K562 (cell line): ENCODE measurements around the gene AREL1. TPM values are rescaled to one million over a fixed set of nuclear protein-coding genes. Genes with fewer than 3 reads are reported as not detected.

Source experiments
- ATAC-seq: fragments of 200-7000 bp; cut with Tn5 transposase; 3 replicates; pipeline ENCODE4 v1.9.1; 2020; ENCODE audit warnings: moderate library complexity
- BruUV-seq: library from RNA; stranded (reverse); fragments of 400-500 nt; replicated peaks from 2 replicates; lab custom pipeline; 2021; lab: Mats Ljungman, UMichigan
- CTCF ChIA-PET: fragments of 300-600 bp; formaldehyde crosslinking; extraction: SDS; loops from one replicate; lab custom pipeline; 2021; ENCODE audit warnings: low intra/inter-chr PET ratio; lab: Yijun Ruan, JAX
- POLR2A ChIA-PET: fragments of 300-600, 350-650 bp; sonication (Branson Sonifier 250); formaldehyde crosslinking; extraction: SDS; loops from one replicate; lab custom pipeline; 2021; ENCODE audit warnings: antibody characterized with exemption, inconsistent platforms; lab: Yijun Ruan, JAX
- DNase-seq, 4 experiments: peaks; one replicate each; pipeline versions ENCODE4 v3.0.0 to v3.0.0-alpha.2; 2011 to 2018; ENCODE audit warnings: low spot score in 3 of 4, mixed read lengths in 3 of 4; ENCODE audit errors: extremely low read depth in 1 of 4
- FAIRE-seq: peaks from 2 replicates; lab custom pipeline; 2011; peaks lifted over from hg19 to GRCh38; lab: Jason Lieb, UNC
- H2AFZ ChIP-seq: 2 replicates; pipeline ENCODE4 v1.6.0; 2011; ENCODE audit warnings: low read depth, low read length, control low read depth, inconsistent platforms
- H3K27ac ChIP-seq: fragments of 200-600 bp; 3 replicates; pipeline ENCODE4 v1.8.0; 2011; ENCODE audit warnings: low read depth, mild to moderate bottlenecking, control low read depth, inconsistent platforms, low read length, moderate library complexity, mixed read lengths; ENCODE audit errors: extremely low read depth
- H3K27me3 ChIP-seq, 2 experiments: fragments of 300-600 bp in 1 of 2; 2 replicates in 1 of 2; 3 replicates in 1 of 2; pipeline versions ENCODE4 v1.6.0 to v1.8.0; 2011; ENCODE audit warnings: inconsistent platforms in 2 of 2, low read length in 2 of 2, mild to moderate bottlenecking in 1 of 2, mixed read lengths in 1 of 2, moderate library complexity in 1 of 2; ENCODE audit not compliant: control insufficient read depth in 2 of 2, insufficient read depth in 2 of 2
- H3K36me3 ChIP-seq: fragments of 300-600 bp; 3 replicates; pipeline ENCODE4 v1.8.0; 2011; ENCODE audit warnings: mild to moderate bottlenecking, low read length, inconsistent platforms; ENCODE audit not compliant: control insufficient read depth, insufficient read depth
- H3K4me1 ChIP-seq, 2 experiments: fragments of 200-600 bp in 1 of 2; replicated peaks in 1 of 2; 2 replicates in 1 of 2; 3 replicates in 1 of 2; pipeline versions ENCODE4 v1.5.1 to v1.8.0; 2011; ENCODE audit warnings: inconsistent platforms in 2 of 2, low read length in 2 of 2, mild to moderate bottlenecking in 1 of 2, mixed read lengths in 1 of 2, moderate library complexity in 1 of 2; ENCODE audit not compliant: control insufficient read depth in 2 of 2, insufficient read depth in 2 of 2
- H3K4me2 ChIP-seq: 2 replicates; pipeline ENCODE4 v1.6.1; 2011; ENCODE audit warnings: low read length, control low read depth, inconsistent platforms, mixed read lengths; ENCODE audit not compliant: insufficient read depth
- H3K4me3 ChIP-seq: fragments of 200-600 bp; sonication (generic), shearing (Covaris generic); 2 replicates; pipeline ENCODE4 v1.5.1; 2016; ENCODE audit warnings: control low read depth, inconsistent platforms
- H3K79me2 ChIP-seq: fragments of 200-600 bp; 3 replicates; pipeline ENCODE4 v1.8.0; 2011; ENCODE audit warnings: low read length, inconsistent platforms; ENCODE audit not compliant: control insufficient read depth, insufficient read depth
- H3K9ac ChIP-seq, 2 experiments: 2 replicates each; pipeline versions ENCODE4 v1.6.0 to v1.6.1; 2011; ENCODE audit warnings: low read depth in 2 of 2, low read length in 2 of 2, control low read depth in 1 of 2, inconsistent platforms in 1 of 2, mild to moderate bottlenecking in 1 of 2, mixed read lengths in 1 of 2; ENCODE audit not compliant: insufficient read depth in 1 of 2
- H3K9me1 ChIP-seq: one replicate; pipeline ENCODE4 v1.6.0; 2011; ENCODE audit warnings: inconsistent platforms, mild to moderate bottlenecking, low read length, moderate library complexity; ENCODE audit not compliant: control insufficient read depth, insufficient read depth
- H3K9me3 ChIP-seq: replicated peaks from 2 replicates; pipeline ENCODE4 v1.5.1; 2011; ENCODE audit warnings: low read depth, low read length, inconsistent platforms; ENCODE audit not compliant: control insufficient read depth, insufficient read depth
- H4K20me1 ChIP-seq: replicated peaks from 2 replicates; pipeline ENCODE4 v1.6.1; 2011; ENCODE audit warnings: low read length, inconsistent platforms, mixed read lengths; ENCODE audit not compliant: control insufficient read depth, insufficient read depth
- CREM ChIP-seq: IDR thresholded peaks from 2 replicates; pipeline ENCODE4 v1.6.1; 2014; ENCODE audit warnings: antibody characterized with exemption, low read depth
- ELK1 ChIP-seq: sonication (generic); formaldehyde crosslinking; IDR thresholded peaks from 2 replicates; pipeline ENCODE4 v1.8.1; 2022; ENCODE audit warnings: missing genetic modification reagents
- GABPA ChIP-seq: fragments of 200-800 bp; sonication (Bioruptor generic); conservative IDR thresholded peaks from 2 replicates; pipeline ENCODE4 v1.6.1; 2016; ENCODE audit warnings: low read depth, missing genetic modification characterization, missing compliant biosample characterization
- GABPB1 ChIP-seq: sonication (generic); formaldehyde crosslinking; IDR thresholded peaks from 2 replicates; pipeline ENCODE4 v1.8.0; 2022; ENCODE audit warnings: mild to moderate bottlenecking, missing genetic modification reagents
- HSF4 ChIP-seq: fragments of 250-450 bp; sonication (Bioruptor Pico); IDR thresholded peaks from 2 replicates; pipeline ENCODE4 v2.1.2; 2022; ENCODE audit warnings: mild to moderate bottlenecking, moderate library complexity, borderline replicate concordance
- NR3C1 ChIP-seq: sonication (generic); formaldehyde crosslinking; IDR thresholded peaks from 2 replicates; pipeline ENCODE4 v1.8.1; 2022; ENCODE audit warnings: missing genetic modification reagents
- PYGO2 ChIP-seq: fragments of 450-650 bp; IDR thresholded peaks from 2 replicates; pipeline ENCODE4 v1.6.1; 2016; ENCODE audit warnings: mild to moderate bottlenecking, missing genetic modification characterization, moderate library complexity, missing compliant biosample characterization
- TBP ChIP-seq: optimal IDR thresholded peaks from 2 replicates; pipeline ENCODE3; 2011; ENCODE audit warnings: low read depth, low read length, improper control_type of control experiment
- ZFP36 ChIP-seq: fragments of 150-350 bp; IDR thresholded peaks from 2 replicates; pipeline ENCODE4 v1.6.1; 2018; ENCODE audit warnings: low read length, low read depth; ENCODE audit not compliant: partially characterized antibody
- ZFX ChIP-seq: sonication (generic); formaldehyde crosslinking; IDR thresholded peaks from 2 replicates; pipeline ENCODE4 v1.8.0; 2022; ENCODE audit warnings: mild to moderate bottlenecking, missing genetic modification reagents, moderate library complexity
- ZNF431 ChIP-seq: sonication (generic); formaldehyde crosslinking; IDR thresholded peaks from 2 replicates; pipeline ENCODE4 v1.8.0; 2022; ENCODE audit warnings: mild to moderate bottlenecking, missing genetic modification reagents
- ZNF785 ChIP-seq: fragments of 250-450 bp; sonication (Bioruptor Pico); IDR thresholded peaks from 2 replicates; pipeline ENCODE4 v1.4.0; 2020; ENCODE audit warnings: mild to moderate bottlenecking
- WGBS: fragments of 100-300 bp; shearing (Covaris generic); methylation state at CpG from one replicate; pipeline ENCODE4 v1.1.6; 2016; ENCODE audit warnings: low coverage, mixed read lengths; ENCODE audit not compliant: insufficient coverage; ENCODE audit errors: missing lambda C conversion rate; 5-methylcytosine and 5-hydroxymethylcytosine counted together
- in situ Hi-C: fragments of 300-500 bp; cut with MboI; formaldehyde crosslinking; loops from 4 replicates; pipeline ENCODE4 v1.15.0; 2018; ENCODE audit warnings: inconsistent platforms, mixed read lengths
- intact Hi-C: fragments of 100-400 bp; cut with micrococcal nuclease; formaldehyde crosslinking; loops from 2 replicates; pipeline ENCODE4 v1.14.2; 2022
- polyA plus RNA-seq, 8 experiments: library from polyadenylated mRNA; depleted of rRNA in 4 of 8; stranded (reverse) in 5 of 8; unstranded in 3 of 8; fragments of >200 nt; fragmentation: Nextera tagmentation in 2 of 8; fragmentation: Illumina TruSeq in 1 of 8; extraction: Ambion mirVana in 2 of 8; extraction: Trizol in 1 of 8; gene quantifications; 2 replicates each; pipeline versions ENCODE4 v1.2.1 to v1.2.3, GENCODE V29; 2011 to 2014; ENCODE audit warnings: inconsistent platforms in 1 of 8, missing spikeins in 1 of 8
- total RNA-seq, 7 experiments: library from RNA; depleted of rRNA in 6 of 7; stranded (reverse); fragments of >200 nt in 6 of 7; fragmentation: Illumina TruSeq in 2 of 7; extraction: Trizol in 2 of 7; gene quantifications; 2 replicates each; pipeline versions ENCODE4 v1.2.1 to v1.2.3, GENCODE V29; 2011 to 2021; ENCODE audit warnings: low replicate concordance in 1 of 7

AREL1 gene
- total and polyA plus RNA-seq, 9 of the 15 experiments (the other 6 are each of a cell fraction or from before 2014, with no cell fraction given) = 6.0 to 24.8 (median 16.6) TPM

DNA sequence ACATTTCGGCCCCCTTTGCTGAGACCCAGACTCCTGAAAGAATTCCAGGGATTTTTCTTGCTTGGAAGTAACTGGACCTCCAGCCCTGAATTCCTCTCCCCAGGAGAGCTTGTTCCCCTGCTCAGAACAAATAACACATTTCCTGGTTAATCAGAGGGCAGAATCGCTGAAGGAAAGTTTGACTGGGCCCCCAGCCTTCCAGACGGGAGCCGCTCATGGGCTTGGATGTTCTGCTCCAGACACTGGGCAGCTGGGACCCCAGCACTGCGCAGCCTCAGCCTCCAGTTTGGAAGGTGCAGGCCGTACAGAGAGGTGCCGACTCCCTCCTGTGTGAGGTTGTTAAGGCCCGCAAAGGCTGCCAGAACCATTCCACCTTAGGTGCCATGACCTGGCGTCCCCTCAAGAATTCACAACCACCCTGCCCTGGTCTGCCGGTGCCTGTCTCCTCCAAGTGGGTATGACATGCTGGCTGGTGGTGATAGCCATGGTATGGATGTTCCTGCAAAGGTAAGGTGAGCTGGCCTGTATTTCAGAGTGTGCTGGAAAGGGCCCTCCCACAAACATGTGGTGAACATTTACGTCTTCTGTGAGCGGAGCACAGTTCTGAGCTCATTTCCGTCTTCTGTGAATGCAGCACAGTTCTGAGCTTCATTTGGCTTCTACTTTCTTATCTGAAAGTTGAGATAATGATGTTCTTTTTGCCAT lies 95.7 kb downstream of the AREL1 start:
- ChIA-PET CTCF (no interaction called here), POLR2A (interaction anchor here (1.5 kb wide), 1 partner anchor 20 kb away, joined by 4 read pairs; no protein-coding TSS in a partner anchor)
- H3K9ac ChIP-seq = peak overlapping the region in 1 of 2 experiments; percentile 50; a peak in 1 of 4 replicates
- 51% methylated on average over 8 of the region's 13 CpGs for WGBS
- no peaks in the 10 kb centered on the region for H3K27me3 ChIP-seq
- no peak overlapping the region for H3K4me2 ChIP-seq
- H3K27ac ChIP-seq = no peak overlapping the region; the same call in 2 of the 3 replicates
- no peak for ATAC-seq
- H3K4me3 ChIP-seq = no peak overlapping the region
- BruUV-seq = no TSS peak
- no peaks in the 10 kb centered on the region for H3K36me3 ChIP-seq
- H3K4me1 ChIP-seq = peaks cover 29 to 35% of the 10 kb centered on the region in 2 experiments
- in situ Hi-C loops = no loop called here
- H3K9me3 ChIP-seq = no peaks in the 10 kb centered on the region
- H3K79me2 ChIP-seq = no peaks in the 10 kb centered on the region
- H2AFZ ChIP-seq = peak overlapping the region; percentile 63; the same call in 1 of the 2 replicates
- TF ChIP-seq ZNF431 (CRISPR knock-in tag) (no peak), CREM (peak; percentile 42; the same call in 1 of the 2 replicates), GABPB1 (CRISPR knock-in tag) (peak; percentile 79), ZFP36 (no peak), NR3C1 (CRISPR knock-in tag) (no peak), GABPA (tag) (peak; percentile 62), ZNF785 (CRISPR knock-in tag) (no peak), TBP (no peak), ELK1 (CRISPR knock-in tag) (no peak), ZFX (CRISPR knock-in tag) (peak; percentile 22), HSF4 (CRISPR knock-in tag) (no peak), PYGO2 (no peak)
- intact Hi-C loops = no loop called here
- H3K9me1 ChIP-seq = no peaks in the 10 kb centered on the region
- no peaks in the 10 kb centered on the region for H4K20me1 ChIP-seq
- DNase-seq = no peak
- no peak for FAIRE-seq
